MCF 10A (cell line): ENCODE measurements around the gene DGKI. TPM values are rescaled to one million over a fixed set of nuclear protein-coding genes. Genes with fewer than 3 reads are reported as not detected.

Source experiments
- BruUV-seq: library from RNA; stranded (reverse); fragments of 400-500 nt; replicated peaks from 2 replicates; lab custom pipeline; 2021; lab: Mats Ljungman, UMichigan
- CTCF ChIA-PET: fragments of 300-600 bp; sonication (Branson Sonifier 250); formaldehyde crosslinking; extraction: SDS; loops from one replicate; lab custom pipeline; 2021; ENCODE audit warnings: antibody characterized with exemption, inconsistent platforms; lab: Yijun Ruan, JAX
- POLR2A ChIA-PET: fragments of 300-600, 350-650 bp; sonication (Branson Sonifier 250); formaldehyde crosslinking; extraction: SDS; loops from one replicate; lab custom pipeline; 2020; ENCODE audit warnings: antibody characterized with exemption, inconsistent platforms; lab: Yijun Ruan, JAX
- DNase-seq: peaks from one replicate; pipeline ENCODE4 v3.0.0-alpha.2; 2018; ENCODE audit not compliant: unreplicated experiment
- H3K27ac Mint-ChIP-seq: one replicate; pipeline ENCODE4 v1.8.0; 2022; ENCODE audit warnings: mild to moderate bottlenecking, low read depth, mixed read lengths; ENCODE audit not compliant: unreplicated experiment
- H3K27me3 Mint-ChIP-seq: one replicate; pipeline ENCODE4 v1.8.0; 2022; ENCODE audit warnings: mixed read lengths; ENCODE audit not compliant: insufficient read depth, unreplicated experiment
- H3K36me3 Mint-ChIP-seq: one replicate; pipeline ENCODE4 v1.8.0; 2022; ENCODE audit warnings: mild to moderate bottlenecking, moderate library complexity, mixed read lengths; ENCODE audit not compliant: insufficient read depth, unreplicated experiment
- H3K4me1 Mint-ChIP-seq: one replicate; pipeline ENCODE4 v1.8.0; 2022; ENCODE audit warnings: mixed read lengths; ENCODE audit not compliant: insufficient read depth, unreplicated experiment
- H3K4me3 Mint-ChIP-seq: one replicate; pipeline ENCODE4 v1.8.0; 2022; ENCODE audit warnings: mild to moderate bottlenecking, moderate library complexity, mixed read lengths; ENCODE audit not compliant: unreplicated experiment
- H3K9me3 Mint-ChIP-seq: one replicate; pipeline ENCODE4 v1.8.0; 2022; ENCODE audit warnings: mixed read lengths; ENCODE audit not compliant: unreplicated experiment
- intact Hi-C: fragments of 100-400 bp; cut with micrococcal nuclease; formaldehyde crosslinking; loops from 2 replicates; pipeline ENCODE4 v1.14.1; 2022
- total RNA-seq: library from RNA; stranded (reverse); gene quantifications from 2 replicates; pipeline ENCODE4 v1.2.3, GENCODE V29; 2022
- TF ChIP-seq, protein P1 (sequence below): fragments of 200-600 bp; IDR thresholded peaks from one replicate; pipeline ENCODE4 v1.8.0; 2022; ENCODE audit warnings: antibody characterized with exemption, mild to moderate bottlenecking; ENCODE audit not compliant: unreplicated experiment

Gene DGKI
- total RNA-seq, 1 experiment from 2014 or later = 1.4 TPM

DNA sequence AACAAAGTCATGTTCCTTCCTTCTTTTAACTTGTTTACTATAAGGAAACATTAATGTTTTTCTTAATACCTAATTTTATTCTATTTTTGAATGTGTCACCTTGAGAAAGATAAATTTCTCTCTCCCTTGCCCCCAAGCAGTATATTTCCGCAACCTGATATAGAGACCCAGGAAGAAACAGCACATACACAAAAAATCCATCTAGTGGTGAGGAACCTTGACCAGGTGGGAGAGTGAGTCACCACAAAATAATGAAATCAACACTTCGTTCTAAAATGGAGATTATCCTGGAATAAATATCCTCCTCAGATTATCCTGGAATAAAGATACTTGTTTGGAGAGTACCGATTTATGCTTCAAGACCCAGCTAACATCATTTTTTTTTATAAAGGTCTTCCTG lies 270.3 kb downstream of the DGKI start:
- peaks cover 7% of the 10 kb centered on the region for H3K4me1 Mint-ChIP-seq
- CTCF ChIA-PET = interaction anchor here (0.6 to 0.7 kb wide), 2 partner anchors 418 to 507 kb away, joined by 3 read pairs; no protein-coding TSS in a partner anchor

GRCh38 chr7:137574812-137575211 lies 272.0 kb downstream of the DGKI start:
- Mint-ChIP-seq H3K27ac (no peak overlapping the region), H3K36me3 (no peaks in the 10 kb centered on the region), H3K4me3 (no peak overlapping the region), H3K4me1 (peaks cover 3% of the 10 kb centered on the region), H3K27me3 (no peaks in the 10 kb centered on the region), H3K9me3 (no peaks in the 10 kb centered on the region)
- BruUV-seq = no TSS peak
- POLR2A ChIA-PET = interaction anchor here (0.6 kb wide), 1 partner anchor 223 kb away, joined by 3 read pairs; no protein-coding TSS in a partner anchor
- TF ChIP-seq, protein P1, sequence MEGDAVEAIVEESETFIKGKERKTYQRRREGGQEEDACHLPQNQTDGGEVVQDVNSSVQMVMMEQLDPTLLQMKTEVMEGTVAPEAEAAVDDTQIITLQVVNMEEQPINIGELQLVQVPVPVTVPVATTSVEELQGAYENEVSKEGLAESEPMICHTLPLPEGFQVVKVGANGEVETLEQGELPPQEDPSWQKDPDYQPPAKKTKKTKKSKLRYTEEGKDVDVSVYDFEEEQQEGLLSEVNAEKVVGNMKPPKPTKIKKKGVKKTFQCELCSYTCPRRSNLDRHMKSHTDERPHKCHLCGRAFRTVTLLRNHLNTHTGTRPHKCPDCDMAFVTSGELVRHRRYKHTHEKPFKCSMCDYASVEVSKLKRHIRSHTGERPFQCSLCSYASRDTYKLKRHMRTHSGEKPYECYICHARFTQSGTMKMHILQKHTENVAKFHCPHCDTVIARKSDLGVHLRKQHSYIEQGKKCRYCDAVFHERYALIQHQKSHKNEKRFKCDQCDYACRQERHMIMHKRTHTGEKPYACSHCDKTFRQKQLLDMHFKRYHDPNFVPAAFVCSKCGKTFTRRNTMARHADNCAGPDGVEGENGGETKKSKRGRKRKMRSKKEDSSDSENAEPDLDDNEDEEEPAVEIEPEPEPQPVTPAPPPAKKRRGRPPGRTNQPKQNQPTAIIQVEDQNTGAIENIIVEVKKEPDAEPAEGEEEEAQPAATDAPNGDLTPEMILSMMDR = no peak
- DNase-seq = no peak
- CTCF ChIA-PET = no interaction called here
- intact Hi-C loops = no loop called here

More for the DNA sequence above, 270.3 kb downstream of the DGKI start:
- TF ChIP-seq, protein P1 = no peak
- Mint-ChIP-seq H3K36me3 (no peaks in the 10 kb centered on the region), H3K27me3 (no peaks in the 10 kb centered on the region), H3K4me3 (no peak overlapping the region), H3K27ac (no peak overlapping the region), H3K9me3 (no peaks in the 10 kb centered on the region)
- no TSS peak for BruUV-seq
- no peak for DNase-seq
- POLR2A ChIA-PET = interaction anchor here (0.6 kb wide), 1 partner anchor 1083 kb away, joined by 3 read pairs; no protein-coding TSS in a partner anchor
- intact Hi-C loops = no loop called here

GRCh38 chr7:137572056-137572784 lies 274.6 kb downstream of the DGKI start:
- DNase-seq = no peak
- POLR2A ChIA-PET = no interaction called here
- no peaks in the 10 kb centered on the region for H3K9me3 Mint-ChIP-seq
- H3K36me3 Mint-ChIP-seq = no peaks in the 10 kb centered on the region
- intact Hi-C loops = no loop called here
- H3K27ac Mint-ChIP-seq = no peak overlapping the region
- no peaks in the 10 kb centered on the region for H3K27me3 Mint-ChIP-seq
- BruUV-seq = no TSS peak
- TF ChIP-seq, protein P1 = no peak
- H3K4me1 Mint-ChIP-seq = no peaks in the 10 kb centered on the region
- H3K4me3 Mint-ChIP-seq = no peak overlapping the region
- CTCF ChIA-PET = no interaction called here

GRCh38 chr7:137564677-137565076 lies 282.1 kb downstream of the DGKI start:
- H3K27me3 Mint-ChIP-seq = no peaks in the 10 kb centered on the region
- TF ChIP-seq, protein P1 = no peak

More at GRCh38 chr7:137564677-137565076, 282.1 kb downstream of the DGKI start:
- POLR2A ChIA-PET = no interaction called here
- CTCF ChIA-PET = interaction anchor here (0.5 kb wide), 1 partner anchor 1395 kb away, joined by 3 read pairs; no protein-coding TSS in a partner anchor
- BruUV-seq = no TSS peak
- DNase-seq = no peak
- intact Hi-C loops = no loop called here
- H3K27ac Mint-ChIP-seq = no peak overlapping the region
- no peaks in the 10 kb centered on the region for H3K4me1 Mint-ChIP-seq
- no peaks in the 10 kb centered on the region for H3K36me3 Mint-ChIP-seq
- peaks cover 8% of the 10 kb centered on the region for H3K9me3 Mint-ChIP-seq
- no peak overlapping the region for H3K4me3 Mint-ChIP-seq
